Measurements from ENCODE around the gene PSMA5.
A peak's percentile ranks its signal among the peaks of the same experiment; 100 is the strongest.
"Not testable (repeated sequence)": the region's sequence is repeated elsewhere in the genome, so short reads cannot be mapped to it uniquely, and the experiment has no call there.

The PSMA5 gene

GRCh38 chr1:109432336-109432735 lies 6.1 kb upstream of the PSMA5 start:
- peak; percentile 60 for DNase-seq (ENCODE audit: low read depth)

- no peak for DNase-seq (ENCODE audit: low read depth)
Measured at GRCh38 chr1:109427171-109427467, 871 bp upstream of the PSMA5 start.

- no peak for DNase-seq (ENCODE audit: low read depth)
Measured at GRCh38 chr1:109425391-109426280, 612 bp downstream of the PSMA5 start.

- DNase-seq (ENCODE audit: low read depth), result no peak
Measured at GRCh38 chr1:109423498-109423897, 2.8 kb downstream of the PSMA5 start.

GRCh38 chr1:109412551-109412950 lies 13.7 kb downstream of the PSMA5 start:
- no peak for DNase-seq (ENCODE audit: low read depth)

- DNase-seq (ENCODE audit: low read depth), result no peak
Measured at GRCh38 chr1:109404838-109405237, 21.4 kb downstream of the PSMA5 start.

- DNase-seq (ENCODE audit: low read depth), result no peak
Measured at GRCh38 chr1:109402025-109402424, 24.2 kb downstream of the PSMA5 start.

- no peak for DNase-seq (ENCODE audit: low read depth)
Measured at GRCh38 chr1:109400035-109400655, 26.1 kb downstream of the PSMA5 start.

GRCh38 chr1:109399326-109399957 lies 26.8 kb downstream of the PSMA5 start:
- no peak for DNase-seq (ENCODE audit: low read depth)

- DNase-seq (ENCODE audit: low read depth), result no peak
Measured at GRCh38 chr1:109398343-109399225, 27.7 kb downstream of the PSMA5 start.

GRCh38 chr1:109397581-109398342 lies 28.5 kb downstream of the PSMA5 start, which contains the start of gene SORT1:
Gene SORT1 (minus strand): TSS chr1:109397918. CDS start chr1:109397892, 26 bp downstream.
- no peak for DNase-seq (ENCODE audit: low read depth)

GRCh38 chr1:109396871-109397580 lies 29.2 kb downstream of the PSMA5 start:
- DNase-seq (ENCODE audit: low read depth), result no peak

GRCh38 chr1:109396513-109396839 lies 29.8 kb downstream of the PSMA5 start:
- DNase-seq (ENCODE audit: low read depth), result no peak

- DNase-seq (ENCODE audit: low read depth), result no peak
Measured at GRCh38 chr1:109395602-109396512, 30.4 kb downstream of the PSMA5 start.

- DNase-seq (ENCODE audit: low read depth), result not testable (repeated sequence)
Measured at GRCh38 chr1:109395282-109395599, 31.0 kb downstream of the PSMA5 start.

- DNase-seq (ENCODE audit: low read depth), result no peak
Measured at GRCh38 chr1:109394591-109395281, 31.5 kb downstream of the PSMA5 start.

- DNase-seq (ENCODE audit: low read depth), result no peak
Measured at GRCh38 chr1:109393617-109394233, 32.5 kb downstream of the PSMA5 start.

- DNase-seq (ENCODE audit: low read depth), result no peak
Measured at GRCh38 chr1:109392788-109393616, 33.2 kb downstream of the PSMA5 start.

Data from GM04503 (cell line).